H1 (cell line): Measurements from ENCODE around the gene ADGRF5. TPM values are rescaled to one million over a fixed set of nuclear protein-coding genes. Genes with fewer than 3 reads are reported as not detected.

Source experiments
- CTCF ChIA-PET: fragments of 300-600 bp; sonication (Branson Sonifier 250); formaldehyde crosslinking; loops from one replicate; lab custom pipeline; 2021; ENCODE audit not compliant: partially characterized antibody; lab: Charles Lee
- POLR2A ChIA-PET: fragments of 300-600 bp; sonication (Branson Sonifier 250); formaldehyde crosslinking; loops from one replicate; lab custom pipeline; 2021; ENCODE audit warnings: inconsistent platforms; ENCODE audit not compliant: partially characterized antibody; lab: Charles Lee
- DNase-seq, 2 experiments: peaks; one replicate each; pipeline versions ENCODE4 v3.0.0 to v3.0.0-alpha.2; 2010 to 2022; ENCODE audit warnings: low spot score in 2 of 2, low read depth in 1 of 2, mixed read lengths in 1 of 2
- FAIRE-seq: peaks from 2 replicates; lab custom pipeline; 2011; peaks lifted over from hg19 to GRCh38; lab: Jason Lieb, UNC
- H2AFZ ChIP-seq: 2 replicates; pipeline ENCODE4 v1.8.1; 2012; ENCODE audit warnings: low read length, inconsistent platforms
- H2AK5ac ChIP-seq: 2 replicates; pipeline ENCODE4 v1.6.1; 2013; ENCODE audit warnings: low read depth, low read length
- H2BK120ac ChIP-seq: replicated peaks from 2 replicates; pipeline ENCODE3; 2013; ENCODE audit warnings: low read depth, low read length, inconsistent platforms
- H2BK12ac ChIP-seq: 2 replicates; pipeline ENCODE4 v1.6.1; 2013; ENCODE audit warnings: low read depth, low read length
- H2BK15ac ChIP-seq: 2 replicates; pipeline ENCODE4 v1.6.1; 2013; ENCODE audit warnings: low read length
- H2BK20ac ChIP-seq: 2 replicates; pipeline ENCODE4 v1.6.1; 2013; ENCODE audit warnings: low read length
- H2BK5ac ChIP-seq: 2 replicates; pipeline ENCODE4 v1.6.1; 2013; ENCODE audit warnings: low read depth, low read length
- H3K14ac ChIP-seq: 2 replicates; pipeline ENCODE4 v1.6.1; 2013; ENCODE audit warnings: inconsistent platforms; ENCODE audit not compliant: insufficient read length
- H3K18ac ChIP-seq: 2 replicates; pipeline ENCODE4 v1.6.1; 2013; ENCODE audit warnings: low read length; ENCODE audit errors: extremely low read depth
- H3K23ac ChIP-seq: 2 replicates; pipeline ENCODE4 v1.6.1; 2013; ENCODE audit warnings: inconsistent platforms; ENCODE audit not compliant: insufficient read length
- H3K23me2 ChIP-seq: 2 replicates; pipeline ENCODE4 v1.6.1; 2013; ENCODE audit warnings: low read depth, low read length
- H3K27ac ChIP-seq: 2 replicates; pipeline ENCODE4 v1.6.1; 2011; ENCODE audit warnings: low read depth, low read length, inconsistent platforms
- H3K27me3 ChIP-seq, 4 experiments: replicated peaks in 1 of 4; 1 replicate in 1 of 4; 2 replicates in 3 of 4; pipeline versions ENCODE4 v1.6.1 to v1.8.1; 2011 to 2013; ENCODE audit warnings: low read length in 3 of 4, mild to moderate bottlenecking in 3 of 4, inconsistent platforms in 2 of 4, mixed read lengths in 2 of 4, moderate library complexity in 1 of 4; ENCODE audit not compliant: control insufficient read depth in 3 of 4, insufficient read depth in 3 of 4; ENCODE audit errors: extremely low read depth in 1 of 4
- H3K36me3 ChIP-seq, 4 experiments: 2 replicates each; pipeline versions ENCODE4 v1.6.1 to v1.8.1; 2011 to 2013; ENCODE audit warnings: mild to moderate bottlenecking in 4 of 4, low read length in 3 of 4, moderate library complexity in 2 of 4, control low read depth in 1 of 4, inconsistent platforms in 1 of 4; ENCODE audit not compliant: insufficient read depth in 4 of 4, control insufficient read depth in 2 of 4
- H3K4ac ChIP-seq: replicated peaks from 2 replicates; pipeline ENCODE3; 2013; ENCODE audit warnings: low read length, low read depth, mixed read lengths, inconsistent platforms; ENCODE audit not compliant: insufficient read length
- H3K4me1 ChIP-seq, 4 experiments: replicated peaks in 1 of 4; 1 replicate in 1 of 4; 2 replicates in 3 of 4; pipeline versions ENCODE4 v1.6.1 to v1.8.1; 2011 to 2013; ENCODE audit warnings: low read length in 3 of 4, inconsistent platforms in 2 of 4, mixed read lengths in 1 of 4; ENCODE audit not compliant: insufficient read depth in 4 of 4, control insufficient read depth in 3 of 4
- H3K4me2 ChIP-seq, 2 experiments: 2 replicates each; pipeline versions ENCODE4 v1.6.1 to v1.8.1; 2011 to 2013; ENCODE audit warnings: low read depth in 2 of 2, low read length in 2 of 2, control low read depth in 1 of 2, inconsistent platforms in 1 of 2, mild to moderate bottlenecking in 1 of 2; ENCODE audit not compliant: insufficient read depth in 1 of 2
- H3K4me3 ChIP-seq, 4 experiments: fragments of 200-600, 300-600 bp in 1 of 4; sonication (generic), shearing (Covaris generic), sonication (Bioruptor Twin) in 1 of 4; 2 replicates each; pipeline versions ENCODE4 v1.5.1 to v1.8.1; 2011 to 2016; ENCODE audit warnings: low read length in 4 of 4, low read depth in 3 of 4, control low read depth in 2 of 4, inconsistent platforms in 2 of 4, mild to moderate bottlenecking in 2 of 4, mixed read lengths in 1 of 4, moderate library complexity in 1 of 4; ENCODE audit not compliant: insufficient read depth in 2 of 4; ENCODE audit errors: extremely low read depth in 1 of 4
- H3K56ac ChIP-seq: replicated peaks from 2 replicates; pipeline ENCODE3; 2013; ENCODE audit warnings: low read depth, mild to moderate bottlenecking, mixed read lengths, low read length, inconsistent platforms; ENCODE audit not compliant: insufficient read length
- H3K79me1 ChIP-seq: 2 replicates; pipeline ENCODE4 v1.6.1; 2013; ENCODE audit warnings: low read depth, low read length, control low read depth
- H3K79me2 ChIP-seq, 2 experiments: 2 replicates each; pipeline versions ENCODE4 v1.6.1 to v1.8.1; 2012 to 2013; ENCODE audit warnings: low read length in 2 of 2, mild to moderate bottlenecking in 2 of 2, inconsistent platforms in 1 of 2; ENCODE audit not compliant: insufficient read depth in 2 of 2, control insufficient read depth in 1 of 2
- H3K9ac ChIP-seq, 4 experiments: replicated peaks in 1 of 4; 1 replicate in 1 of 4; 2 replicates in 3 of 4; pipeline versions ENCODE4 v1.6.1 to v1.8.1; 2011 to 2013; ENCODE audit warnings: low read depth in 3 of 4, low read length in 3 of 4, control low read depth in 2 of 4, mild to moderate bottlenecking in 2 of 4, moderate library complexity in 2 of 4, inconsistent platforms in 1 of 4; ENCODE audit errors: extremely low read depth in 1 of 4
- H3K9me3 ChIP-seq, 2 experiments: 2 replicates each; pipeline versions ENCODE4 v1.6.1 to v1.8.1; 2012 to 2013; ENCODE audit warnings: mild to moderate bottlenecking in 2 of 2, moderate library complexity in 2 of 2, control low read depth in 1 of 2, inconsistent platforms in 1 of 2, low read depth in 1 of 2, low read length in 1 of 2, mixed read lengths in 1 of 2; ENCODE audit not compliant: insufficient read depth in 2 of 2
- H4K20me1 ChIP-seq, 2 experiments: replicated peaks in 1 of 2; 2 replicates each; pipeline versions ENCODE3 to v1.8.1; 2011 to 2013; ENCODE audit warnings: inconsistent platforms in 2 of 2, low read length in 2 of 2, mild to moderate bottlenecking in 1 of 2; ENCODE audit not compliant: insufficient read depth in 2 of 2, control insufficient read depth in 1 of 2
- H4K5ac ChIP-seq: 2 replicates; pipeline ENCODE4 v1.6.1; 2013; ENCODE audit warnings: low read length, low read depth, mixed read lengths, inconsistent platforms; ENCODE audit not compliant: insufficient read length
- H4K8ac ChIP-seq: 2 replicates; pipeline ENCODE4 v1.8.0; 2013; ENCODE audit warnings: mild to moderate bottlenecking, moderate library complexity, low read length, inconsistent platforms; ENCODE audit not compliant: insufficient read depth; ENCODE audit errors: extremely low read depth
- H4K91ac ChIP-seq: replicated peaks from 2 replicates; pipeline ENCODE3; 2013; ENCODE audit warnings: low read length, mixed read lengths, inconsistent platforms; ENCODE audit not compliant: insufficient read length
- GABPA ChIP-seq: IDR thresholded peaks from 2 replicates; pipeline ENCODE4 v1.6.1; 2011; ENCODE audit warnings: mild to moderate bottlenecking, low read length, moderate library complexity, borderline replicate concordance; ENCODE audit not compliant: insufficient read depth
- WGBS, 2 experiments: shearing (Covaris generic) in 1 of 2; methylation state at CpG; one replicate each; pipeline versions ENCODE4 v1.1.6 to v1.1.7; 2013 to 2015; ENCODE audit warnings: low lambda C conversion rate in 2 of 2, mixed read lengths in 2 of 2, inconsistent platforms in 1 of 2, low coverage in 1 of 2, missing lambda C conversion rate in 1 of 2; ENCODE audit not compliant: insufficient replicate concordance in 2 of 2, insufficient coverage in 1 of 2, insufficient read length in 1 of 2; ENCODE audit errors: extremely low coverage in 1 of 2, missing lambda C conversion rate in 1 of 2; 5-methylcytosine and 5-hydroxymethylcytosine counted together
- polyA plus RNA-seq, 7 experiments: library from polyadenylated mRNA; depleted of rRNA in 3 of 7; stranded (reverse) in 5 of 7; unstranded in 2 of 7; fragments of >200 nt in 5 of 7; fragments of 200-250 nt in 2 of 7; gene quantifications; 1 replicate in 5 of 7; 2 replicates in 1 of 7; 4 replicates in 1 of 7; pipeline versions ENCODE4 v1.2.1 to v1.2.3, GENCODE V29; 2011 to 2013; ENCODE audit warnings: missing spikeins in 2 of 7, mixed read lengths in 2 of 7
- total RNA-seq: library from RNA; stranded (reverse); fragmentation: NEBNext Ultra II Directional; extraction: Animal tissue kit (Norgen Biotek cat#: 25700); gene quantifications from 2 replicates; pipeline ENCODE4 v1.2.1, GENCODE V29; 2021
- TF ChIP-seq, protein P1 (sequence below), 3 experiments: IDR thresholded peaks; 1 replicate in 2 of 3; 2 replicates in 1 of 3; pipeline versions ENCODE4 v1.5.1 to v1.6.1; 2011; ENCODE audit warnings: low read length in 3 of 3, mild to moderate bottlenecking in 3 of 3, inconsistent platforms in 2 of 3, low read depth in 1 of 3, moderate library complexity in 1 of 3; ENCODE audit not compliant: insufficient read depth in 1 of 3; ENCODE audit errors: control extremely low read depth in 1 of 3

Gene ADGRF5
- total and polyA plus RNA-seq, 2 of the 8 experiments (the other 6 are each of a cell fraction or from before 2014, with no cell fraction given): 0.06 TPM; not detected in 1

DNA sequence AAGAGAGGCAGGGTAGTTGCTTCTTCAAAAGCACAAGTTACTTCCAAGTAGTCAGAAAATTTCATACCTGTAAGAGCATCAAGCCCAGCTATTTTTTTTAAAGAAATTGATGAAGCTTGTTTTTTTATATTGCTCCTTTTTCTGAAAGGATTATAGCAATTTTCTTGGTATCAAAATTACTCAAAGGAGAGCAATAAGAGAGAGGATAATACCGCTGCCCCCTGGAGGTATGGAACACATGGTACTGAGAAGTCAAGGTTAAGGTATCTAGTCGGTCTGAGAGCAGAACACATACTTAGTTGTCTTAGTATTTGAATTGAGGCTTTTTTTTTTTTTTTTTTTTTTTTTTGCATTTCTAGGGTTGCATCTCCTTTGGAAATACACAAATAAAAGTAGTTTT, 59.4 kb downstream of the ADGRF5 start:
- H2BK5ac ChIP-seq: no peak overlapping the region
- H2BK12ac ChIP-seq: no peak overlapping the region
- no peak overlapping the region for H3K4me3 ChIP-seq
- no peak overlapping the region for H3K4me2 ChIP-seq
- no peaks in the 10 kb centered on the region for H3K79me2 ChIP-seq
- FAIRE-seq (no peak), DNase-seq (no peak)
- no peak overlapping the region for H4K5ac ChIP-seq
- no peak overlapping the region for H2AK5ac ChIP-seq
- no peak overlapping the region for H4K91ac ChIP-seq
- no peaks in the 10 kb centered on the region for H3K9me3 ChIP-seq
- no peak overlapping the region for H3K9ac ChIP-seq
- no peak overlapping the region for H3K27ac ChIP-seq
- H3K4me1 ChIP-seq: peaks cover 0 to 3% (median 0%) of the 10 kb centered on the region in 4 experiments; a peak in 1 of 7 replicates
- H3K56ac ChIP-seq: no peak overlapping the region
- no peak overlapping the region for H4K8ac ChIP-seq
- H2BK20ac ChIP-seq: no peak overlapping the region
- no peak overlapping the region for H2BK120ac ChIP-seq
- 84% methylated on average over 2 of the region's 2 CpGs; no CpG with 5 or more reads in 1 of the 2 experiments for WGBS, 2 experiments
- no peak overlapping the region for H2BK15ac ChIP-seq
- no peaks in the 10 kb centered on the region for H3K79me1 ChIP-seq
- CTCF ChIA-PET: interaction anchor here (0.6 to 2.9 kb wide), 9 partner anchors 8 to 477 kb away, joined by 3 to 13 read pairs (median 4); no protein-coding TSS in a partner anchor
- H3K4ac ChIP-seq: no peak overlapping the region
- no peak overlapping the region for H2AFZ ChIP-seq
- H3K23me2 ChIP-seq: no peaks in the 10 kb centered on the region
- TF ChIP-seq GABPA: no peak
- TF ChIP-seq, protein P1, sequence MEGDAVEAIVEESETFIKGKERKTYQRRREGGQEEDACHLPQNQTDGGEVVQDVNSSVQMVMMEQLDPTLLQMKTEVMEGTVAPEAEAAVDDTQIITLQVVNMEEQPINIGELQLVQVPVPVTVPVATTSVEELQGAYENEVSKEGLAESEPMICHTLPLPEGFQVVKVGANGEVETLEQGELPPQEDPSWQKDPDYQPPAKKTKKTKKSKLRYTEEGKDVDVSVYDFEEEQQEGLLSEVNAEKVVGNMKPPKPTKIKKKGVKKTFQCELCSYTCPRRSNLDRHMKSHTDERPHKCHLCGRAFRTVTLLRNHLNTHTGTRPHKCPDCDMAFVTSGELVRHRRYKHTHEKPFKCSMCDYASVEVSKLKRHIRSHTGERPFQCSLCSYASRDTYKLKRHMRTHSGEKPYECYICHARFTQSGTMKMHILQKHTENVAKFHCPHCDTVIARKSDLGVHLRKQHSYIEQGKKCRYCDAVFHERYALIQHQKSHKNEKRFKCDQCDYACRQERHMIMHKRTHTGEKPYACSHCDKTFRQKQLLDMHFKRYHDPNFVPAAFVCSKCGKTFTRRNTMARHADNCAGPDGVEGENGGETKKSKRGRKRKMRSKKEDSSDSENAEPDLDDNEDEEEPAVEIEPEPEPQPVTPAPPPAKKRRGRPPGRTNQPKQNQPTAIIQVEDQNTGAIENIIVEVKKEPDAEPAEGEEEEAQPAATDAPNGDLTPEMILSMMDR (IDR thresholded peaks at IDR 0.05; ENCODE audit: control extremely low read depth in 1 of 3, insufficient read depth in 1 of 3, low read depth in 1 of 3, low read length in 3 of 3): peak in 1 of 3 experiments; percentile 42; a peak in 1 of 4 replicates
- H3K23ac ChIP-seq: no peak overlapping the region
- no peaks in the 10 kb centered on the region for H3K27me3 ChIP-seq
- H3K14ac ChIP-seq: no peak overlapping the region
- no peaks in the 10 kb centered on the region for H4K20me1 ChIP-seq
- no peaks in the 10 kb centered on the region for H3K36me3 ChIP-seq
- no peak overlapping the region for H3K18ac ChIP-seq
- POLR2A ChIA-PET: no interaction called here
